GM19395 (cell line): ENCODE measurements around the gene MYF6.

Source experiments
- ATAC-seq: cut with Tn5 transposase; IDR thresholded peaks from one replicate; pipeline ENCODE4 v1.9.1; 2021; ENCODE audit warnings: mild to moderate bottlenecking, moderate library complexity; ENCODE audit not compliant: unreplicated experiment

The MYF6 gene

DNA sequence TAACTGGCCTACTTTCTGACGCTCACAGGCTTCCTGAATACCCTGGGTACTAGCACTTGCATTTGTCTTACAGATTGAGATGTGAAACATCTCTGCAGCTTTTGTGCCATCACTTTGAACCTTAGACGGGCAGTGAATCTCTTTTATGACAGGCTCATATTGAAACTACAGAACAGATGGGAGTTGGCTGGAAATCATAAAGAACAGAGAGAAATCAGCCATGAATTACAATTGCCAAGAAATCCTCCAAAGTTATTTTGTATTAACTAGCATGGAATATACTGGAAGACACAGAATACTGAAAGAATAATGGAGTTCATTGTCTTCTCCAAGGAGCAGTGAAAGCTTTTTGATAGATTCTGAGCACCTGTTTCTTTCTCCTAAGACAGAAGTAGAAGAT lies 42.0 kb downstream of the MYF6 start:
- no peak for ATAC-seq

- no peak for ATAC-seq
Measured at GRCh38 chr12:80752464-80752863, 45.0 kb downstream of the MYF6 start.

DNA sequence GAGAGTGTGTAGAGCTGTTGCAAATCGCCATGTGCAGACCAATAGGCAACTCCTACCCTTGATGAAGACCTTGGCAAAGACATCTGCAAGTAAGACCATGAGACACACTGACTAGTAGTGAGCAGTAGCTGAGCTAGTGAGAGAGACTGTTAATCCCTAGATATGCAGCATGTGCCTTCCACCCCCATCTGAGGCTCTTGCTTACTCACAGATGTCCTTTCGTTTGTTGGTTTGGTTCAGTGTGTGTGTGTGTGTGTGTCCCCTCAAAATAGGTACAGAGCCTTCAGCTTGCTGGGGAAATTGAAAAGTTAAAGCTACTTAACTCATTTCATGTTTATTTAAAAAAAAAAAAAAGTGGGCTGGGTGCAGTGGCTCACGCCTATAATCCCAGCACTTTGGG lies 46.8 kb downstream of the MYF6 start:
- ATAC-seq, result no peak

DNA sequence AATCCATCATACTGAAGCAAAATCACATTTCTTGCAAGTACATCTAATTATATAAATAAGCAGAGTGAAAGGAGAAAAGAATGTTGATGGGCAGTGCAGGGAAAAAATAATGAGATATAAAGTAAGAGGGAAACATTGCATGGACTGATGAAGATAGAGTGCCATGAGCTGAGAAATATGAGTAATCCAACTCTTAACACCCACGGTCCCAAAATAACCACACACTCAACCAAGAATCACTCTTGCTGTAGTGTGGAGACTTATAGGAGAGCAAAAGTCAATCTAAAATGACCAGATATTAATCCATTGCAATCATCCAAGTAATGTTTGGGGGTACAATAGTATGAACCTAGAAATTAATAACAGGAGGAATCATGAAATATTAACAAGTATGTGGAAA lies 49.4 kb downstream of the MYF6 start:
- ATAC-seq, result peak; percentile 73
